Measurements from ENCODE around the gene PLCB4.
"Not testable (repeated sequence)": the region's sequence is repeated elsewhere in the genome, so short reads cannot be mapped to it uniquely, and the experiment has no call there.

Gene PLCB4
- total RNA-seq, result 0 to 0.04 reads per million in 2 experiments

- no peak for DNase-seq (ENCODE audit: low read depth)
Measured at GRCh38 chr20:9068841-9069663, at the start of gene PLCB4. TSS of gene PLCB4 (plus strand) at chr20:9069087. CDS start at chr20:9307815, 238,728 bp downstream.

DNA sequence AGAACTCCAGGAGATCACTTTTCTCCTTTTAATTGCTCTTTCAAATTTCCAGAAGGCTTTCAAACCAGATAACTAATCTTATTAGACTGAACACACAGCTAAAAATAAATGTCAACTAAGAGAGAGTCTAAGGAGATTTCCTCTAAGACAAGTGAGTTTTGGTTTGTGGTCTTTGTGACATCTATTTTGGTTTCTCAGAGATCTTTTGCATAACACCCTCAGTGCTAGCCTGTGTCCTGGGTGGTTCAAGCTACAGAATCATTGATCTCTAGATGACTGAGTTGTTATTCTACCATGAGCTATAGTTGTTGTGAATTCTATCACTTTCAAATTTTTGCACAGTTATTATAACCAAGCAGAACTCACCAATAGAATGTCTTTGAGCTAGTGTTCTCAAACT is 49.1 kb upstream of the PLCB4 start:
- no peak for DNase-seq (ENCODE audit: low read depth)

DNA sequence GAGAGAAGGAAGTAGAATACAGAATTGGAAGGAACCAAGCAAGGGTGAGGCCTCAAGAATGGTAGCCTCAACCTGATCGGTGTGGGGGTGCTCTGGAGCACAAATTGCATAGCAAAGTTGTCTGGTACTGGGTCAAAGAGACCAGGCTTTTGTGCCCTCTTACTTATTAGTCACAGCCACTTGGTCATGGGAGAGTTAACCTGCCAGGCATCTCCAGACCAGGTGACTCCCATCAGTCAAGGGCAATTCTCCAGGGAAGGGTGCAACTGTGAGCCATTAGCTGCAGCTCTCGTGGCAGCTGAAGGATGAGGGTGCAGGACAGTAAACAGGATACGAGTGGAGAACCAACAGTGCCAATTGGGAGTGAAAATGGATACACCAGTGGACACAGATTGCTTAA is 47.7 kb upstream of the PLCB4 start:
- no peak for DNase-seq (ENCODE audit: low read depth)

DNA sequence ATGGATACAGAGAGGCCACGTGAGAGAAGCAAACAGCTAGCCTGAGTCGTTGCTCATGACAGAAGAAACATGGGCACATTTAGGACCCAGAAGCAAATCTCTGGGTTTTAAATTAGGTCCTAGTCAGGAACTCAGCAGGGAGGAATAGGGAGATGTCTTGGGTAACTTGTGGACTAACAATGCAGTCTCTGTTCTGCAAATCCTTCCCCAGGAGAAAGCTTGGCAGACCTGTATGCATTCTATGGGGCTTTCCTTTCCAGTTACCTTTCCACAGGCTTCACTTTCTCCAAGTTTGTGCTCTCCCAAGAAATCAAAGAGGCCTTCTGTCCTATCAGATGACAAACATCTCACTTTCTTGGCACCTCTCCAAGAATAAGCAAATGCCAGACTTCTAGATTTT is 47.2 kb upstream of the PLCB4 start:
- DNase-seq (ENCODE audit: low read depth), result no peak

DNA sequence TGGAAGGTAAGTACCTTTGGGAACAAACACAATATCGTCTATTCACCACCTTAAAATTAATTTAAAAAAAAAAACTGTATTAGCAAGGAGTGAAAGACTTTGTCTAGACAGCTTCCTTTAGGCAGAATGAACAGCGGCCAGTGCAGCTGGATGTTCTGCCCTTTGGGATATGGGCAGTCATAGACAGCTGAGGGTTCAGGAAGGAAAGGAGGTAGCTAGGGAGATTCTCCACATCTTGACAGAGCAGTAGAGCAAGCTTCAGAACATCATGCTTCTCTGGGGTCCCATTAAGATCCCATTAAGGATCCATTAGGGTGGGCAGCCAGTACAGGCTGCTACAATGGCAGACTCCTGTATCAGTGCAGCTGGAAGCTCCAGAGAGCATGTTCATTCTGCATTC is 46.5 kb upstream of the PLCB4 start:
- DNase-seq (ENCODE audit: low read depth), result no peak

- DNase-seq (ENCODE audit: low read depth), result no peak
Measured at GRCh38 chr20:9024606-9025005, 44.3 kb upstream of the PLCB4 start.

DNA sequence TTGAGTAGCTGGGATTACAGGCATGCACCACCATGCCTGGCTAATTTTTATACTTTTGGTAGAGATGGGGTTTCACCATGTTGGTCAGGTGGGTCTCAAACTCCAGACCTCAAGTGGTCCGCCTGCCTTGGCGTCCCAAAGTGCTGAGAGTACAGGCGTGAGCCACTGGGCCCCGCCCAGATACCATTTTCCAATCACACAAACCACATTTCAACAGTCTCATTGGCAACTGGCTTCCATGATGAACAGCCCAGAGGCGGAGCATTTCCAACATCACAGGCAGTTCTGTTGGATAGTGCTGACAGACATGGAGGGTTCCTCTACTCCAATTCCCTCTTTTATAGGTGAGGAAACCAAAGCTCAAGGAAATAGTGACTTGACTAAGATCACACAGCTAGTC is 43.9 kb upstream of the PLCB4 start:
- no peak for DNase-seq (ENCODE audit: low read depth)

GRCh38 chr20:9025643-9026042 is 43.2 kb upstream of the PLCB4 start:
- DNase-seq (ENCODE audit: low read depth), result no peak

DNA sequence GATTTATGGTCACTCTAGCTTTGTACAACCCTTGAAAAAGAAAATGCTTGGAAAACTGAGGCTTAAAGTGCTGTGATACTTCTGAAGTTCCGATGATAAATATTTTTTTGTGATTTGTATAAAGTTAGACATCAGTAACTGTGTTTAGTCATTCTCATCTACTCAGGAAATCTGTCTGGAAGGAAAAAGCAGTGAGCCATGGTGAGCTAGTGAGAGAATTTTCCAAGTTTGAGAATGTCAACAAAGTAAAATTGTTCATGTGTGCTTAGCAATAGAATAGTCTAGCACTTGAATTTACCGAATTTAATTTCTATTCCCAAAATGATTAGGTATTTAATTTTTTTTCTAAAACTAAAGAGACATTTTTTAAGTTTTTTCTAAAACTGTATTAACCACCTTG is 41.3 kb upstream of the PLCB4 start:
- no peak for DNase-seq (ENCODE audit: low read depth)

DNA sequence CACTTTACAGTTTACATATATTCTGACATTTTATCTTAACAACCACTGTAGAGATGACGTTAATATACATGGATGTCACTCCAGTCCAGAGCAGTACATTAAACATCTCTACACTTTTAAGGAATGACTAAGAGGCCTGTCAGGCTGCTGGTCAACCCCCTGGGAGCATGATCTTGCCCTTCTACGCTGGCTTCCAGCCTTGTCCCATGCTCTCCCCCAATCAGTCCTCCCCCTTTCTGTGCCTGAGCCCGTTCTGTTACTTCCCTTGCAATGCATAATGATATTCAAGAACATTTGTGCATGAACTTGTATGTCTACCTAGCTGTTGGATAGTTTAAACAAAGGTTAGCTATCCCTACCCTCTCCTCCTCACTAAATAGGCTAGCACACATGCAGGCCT is 40.5 kb upstream of the PLCB4 start:
- no peak for DNase-seq (ENCODE audit: low read depth)

DNA sequence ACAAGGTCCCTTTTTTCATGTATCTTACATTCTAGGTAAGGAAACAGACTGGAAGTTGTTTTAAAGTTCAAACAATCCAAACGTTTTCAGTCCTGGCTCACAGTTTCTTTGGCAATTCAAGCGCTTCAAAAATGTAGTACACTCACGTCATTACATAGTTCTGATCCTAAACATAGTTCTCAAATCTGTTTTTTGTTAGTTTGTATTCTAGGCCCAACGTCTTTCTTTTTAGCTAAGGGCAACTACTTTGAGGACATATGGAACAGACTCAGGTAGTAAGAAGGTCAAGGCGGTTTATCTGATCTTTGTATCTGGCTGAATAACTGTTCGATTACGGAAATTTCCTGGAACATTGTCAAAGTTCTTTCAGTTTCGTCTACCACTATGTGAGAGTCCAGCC is 36.9 kb upstream of the PLCB4 start:
- no peak for DNase-seq (ENCODE audit: low read depth)

DNA sequence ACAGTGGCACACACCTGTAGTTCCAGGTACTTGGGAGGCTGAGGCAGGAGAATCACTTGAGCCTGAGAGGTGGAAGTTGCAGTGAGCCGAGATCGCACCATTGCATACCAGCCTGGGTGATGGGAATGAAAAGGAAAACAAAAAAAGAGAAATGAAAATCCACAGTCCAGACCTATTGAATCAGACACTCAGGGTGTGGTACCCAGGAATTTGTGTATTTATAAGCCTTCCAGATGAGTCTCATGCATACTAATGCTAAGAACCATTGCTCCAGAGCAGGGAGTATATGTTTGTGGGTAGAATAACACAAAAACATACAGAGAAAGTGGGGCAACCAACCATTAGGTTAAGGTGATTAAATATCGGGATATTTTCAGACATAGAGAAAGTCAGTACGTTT is 36.1 kb upstream of the PLCB4 start:
- DNase-seq (ENCODE audit: low read depth), result no peak

GRCh38 chr20:9035126-9035525 is 33.8 kb upstream of the PLCB4 start:
- no peak for DNase-seq (ENCODE audit: low read depth)

DNA sequence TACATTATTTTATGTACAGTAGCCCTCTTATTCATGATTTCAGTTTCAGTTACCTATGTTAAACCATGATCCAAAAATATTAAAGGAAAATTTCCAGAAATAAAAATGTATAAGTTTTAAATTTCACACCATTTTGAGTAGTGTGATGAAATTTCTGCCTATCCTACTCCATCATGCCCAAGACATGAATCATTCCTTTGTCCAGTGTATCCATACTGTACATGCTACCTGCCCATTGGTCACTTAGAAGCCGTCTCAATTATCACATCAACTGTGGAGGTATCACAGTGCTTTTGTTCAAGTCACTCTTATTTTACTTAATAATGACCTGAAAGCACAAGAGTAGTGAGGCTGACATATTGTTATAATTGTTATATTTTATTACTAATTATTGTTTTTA is 32.3 kb upstream of the PLCB4 start:
- no peak for DNase-seq (ENCODE audit: low read depth)

DNA sequence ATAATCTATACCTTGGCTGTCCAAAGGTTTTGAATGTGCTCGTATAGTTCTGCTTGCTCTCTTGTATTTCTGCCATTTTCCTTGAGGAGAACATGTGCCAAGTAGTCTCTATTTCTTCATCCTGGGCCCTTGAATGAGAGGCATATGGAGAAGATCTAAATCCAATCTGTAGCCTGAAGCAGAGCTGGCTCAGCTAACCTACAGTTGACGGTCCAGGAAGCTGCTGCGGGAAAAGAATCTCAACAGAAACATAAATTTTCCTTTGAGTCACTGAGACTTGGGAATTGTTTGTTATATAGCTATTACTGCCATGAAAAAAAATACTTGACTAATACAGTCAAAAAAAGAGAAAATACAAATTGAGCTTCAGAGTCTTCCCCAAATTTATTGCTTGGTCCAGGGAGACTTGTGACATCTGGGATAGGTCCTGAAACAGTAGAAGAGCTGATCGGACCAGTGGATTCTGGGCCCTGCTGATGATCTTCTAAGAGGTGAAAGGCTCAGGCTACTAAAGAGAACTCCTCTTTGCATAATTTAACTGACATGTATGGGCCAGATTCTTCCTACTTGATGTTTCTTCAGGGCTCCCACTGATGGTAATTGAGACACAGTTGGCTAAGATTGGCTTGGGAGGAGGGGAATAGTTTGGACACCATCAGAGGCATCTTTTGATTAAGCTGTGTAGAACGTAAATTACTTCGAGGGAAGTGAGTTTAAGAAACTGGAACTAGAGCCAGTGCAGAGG is 29.9 kb upstream of the PLCB4 start:
- no peak for DNase-seq (ENCODE audit: low read depth)

- no peak for DNase-seq (ENCODE audit: low read depth)
Measured at GRCh38 chr20:9040863-9041524, 27.9 kb upstream of the PLCB4 start.

DNA sequence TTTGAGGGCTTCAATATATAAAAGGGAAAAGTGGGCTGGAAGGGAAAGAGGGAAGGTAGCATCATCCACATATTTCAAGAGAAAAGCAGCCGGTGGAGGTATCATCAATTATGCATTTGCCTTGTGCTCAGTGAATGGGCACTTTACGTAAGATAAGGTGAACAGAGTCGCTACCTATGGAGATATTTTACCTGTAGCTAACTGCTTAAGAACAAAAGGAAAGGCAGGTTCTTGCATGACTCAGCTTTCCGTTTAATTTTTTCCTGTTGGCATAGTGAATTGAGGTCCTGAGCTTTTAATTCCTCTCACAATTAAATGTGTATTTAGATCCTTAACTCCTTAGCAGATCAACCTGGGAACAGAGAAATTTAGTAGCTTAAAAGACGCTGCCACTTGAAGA is 25.5 kb upstream of the PLCB4 start:
- no peak for DNase-seq (ENCODE audit: low read depth)

GRCh38 chr20:9047928-9048327 is 21.0 kb upstream of the PLCB4 start:
- DNase-seq (ENCODE audit: low read depth), result not testable (repeated sequence)

GRCh38 chr20:9051508-9051907 is 17.4 kb upstream of the PLCB4 start:
- DNase-seq (ENCODE audit: low read depth), result no peak

DNA sequence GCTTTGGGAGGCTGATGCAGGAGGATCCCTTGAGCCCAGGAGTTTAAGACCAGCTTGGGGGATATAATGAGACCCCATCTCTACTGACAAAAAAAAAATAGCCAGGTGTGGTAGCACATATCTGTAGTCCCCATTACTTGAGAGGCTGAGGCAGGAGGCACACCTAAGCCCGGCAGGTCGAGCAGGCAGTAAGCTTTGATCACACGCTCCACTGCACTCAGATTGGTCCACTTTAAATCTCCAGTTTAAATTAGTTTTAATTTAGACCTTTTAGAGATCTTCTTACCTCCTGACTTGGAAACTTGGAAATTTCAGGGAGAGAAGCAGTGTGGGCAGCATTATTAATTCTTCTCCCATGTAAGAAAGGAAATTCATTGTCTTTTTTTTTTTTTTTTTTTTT is 16.8 kb upstream of the PLCB4 start:
- DNase-seq (ENCODE audit: low read depth), result no peak

- no peak for DNase-seq (ENCODE audit: low read depth)
Measured at GRCh38 chr20:9053108-9053507, 15.8 kb upstream of the PLCB4 start.

DNA sequence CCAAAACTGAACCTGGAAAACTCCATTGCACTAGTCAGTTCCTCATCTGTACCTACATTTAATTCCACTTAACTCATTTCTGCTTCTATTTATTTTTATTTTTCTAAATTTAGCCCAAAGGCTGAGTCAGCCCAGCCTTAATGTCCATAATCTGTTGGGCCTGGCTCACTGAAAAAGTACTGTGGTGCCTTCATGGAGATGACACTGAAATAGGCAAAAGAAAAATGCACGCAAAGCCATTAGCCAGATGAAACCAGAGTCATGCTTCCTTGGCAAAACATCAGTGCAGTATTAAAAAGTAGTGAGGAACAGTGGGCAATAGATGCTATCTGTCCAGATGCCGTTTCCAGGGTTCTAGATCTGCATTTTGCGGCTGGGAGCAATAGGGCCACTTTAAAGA is 14.7 kb upstream of the PLCB4 start:
- DNase-seq (ENCODE audit: low read depth), result no peak

DNA sequence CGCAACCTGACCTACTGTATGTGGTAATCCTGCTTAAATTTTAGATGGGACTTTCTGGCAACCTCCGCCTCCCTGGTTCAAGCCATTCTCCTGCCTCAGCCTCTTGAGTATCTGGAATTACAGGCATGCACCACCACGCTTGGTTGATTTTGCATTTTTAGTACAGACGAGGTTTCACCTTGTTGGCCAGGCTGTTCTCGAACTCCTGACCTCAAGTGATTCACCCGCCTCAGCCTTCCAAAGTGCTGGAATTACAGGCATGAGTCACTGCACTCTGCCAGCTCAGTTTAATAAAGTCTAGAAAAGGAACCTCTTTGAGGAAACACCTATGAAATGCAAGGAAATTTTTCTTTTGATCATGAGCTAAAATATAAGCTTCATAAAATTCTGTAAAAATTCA is 9.0 kb upstream of the PLCB4 start:
- DNase-seq (ENCODE audit: low read depth), result no peak

All from T follicular helper cell (primary cell).